Activated T-helper 1 cell treated with anti-CD3 and anti-CD28 coated beads, Interleukin-12 subunit alpha, Interleukin-12 subunit beta, Interleukin-2, Interleukin-4 antibody, amounts not matched to agents 30 ng/mL and 10 ng/mL and 1 ng/mL, durations not matched to agents 14 hours and 24 hours and 36 hours (primary cell): ENCODE data around the gene FAM89A. TPM values are rescaled to one million over a fixed set of nuclear protein-coding genes. Genes with fewer than 3 reads are reported as not detected.
A peak's percentile ranks its signal among the peaks of the same experiment; 100 is the strongest.
"Not testable (repeated sequence)": the region's sequence is repeated elsewhere in the genome, so short reads cannot be mapped to it uniquely, and the experiment has no call there.

Source experiments
- DNase-seq: peaks from one replicate; pipeline ENCODE4 v3.0.0; 2021; ENCODE audit warnings: low spot score
- H3K27ac Mint-ChIP-seq: one replicate; pipeline ENCODE4 v1.8.0; 2021; ENCODE audit warnings: mild to moderate bottlenecking, mixed read lengths
- H3K27me3 Mint-ChIP-seq: one replicate; pipeline ENCODE4 v1.8.0; 2022; ENCODE audit warnings: mild to moderate bottlenecking, moderate library complexity, mixed read lengths; ENCODE audit not compliant: insufficient read depth
- H3K36me3 Mint-ChIP-seq: one replicate; pipeline ENCODE4 v1.8.0; 2021; ENCODE audit warnings: low read depth, mixed read lengths
- H3K4me1 Mint-ChIP-seq: one replicate; pipeline ENCODE4 v1.8.0; 2021; ENCODE audit warnings: low read depth, mixed read lengths
- H3K4me3 Mint-ChIP-seq: one replicate; pipeline ENCODE4 v1.8.0; 2021; ENCODE audit warnings: mild to moderate bottlenecking, moderate library complexity, mixed read lengths
- H3K9me3 Mint-ChIP-seq: one replicate; pipeline ENCODE4 v1.8.0; 2021; ENCODE audit warnings: mixed read lengths
- intact Hi-C: fragments of 100-400 bp; cut with micrococcal nuclease; formaldehyde crosslinking; loops from one replicate; pipeline ENCODE4 v1.15.1; 2024
- total RNA-seq: library from RNA; stranded (reverse); gene quantifications from 2 replicates; pipeline ENCODE4 v1.2.3, GENCODE V29; 2022

The FAM89A gene
- total RNA-seq, 1 donor from 2014 or later = 23.2 TPM

GRCh38 chr1:231020816-231021215 is 19.2 kb downstream of the FAM89A start:
- intact Hi-C loops = no loop called here
- Mint-ChIP-seq H3K27ac (no peak overlapping the region), H3K4me1 (peaks cover 22% of the 10 kb centered on the region), H3K27me3 (no peaks in the 10 kb centered on the region), H3K4me3 (peak overlapping the region; percentile 34), H3K36me3 (peaks cover 6% of the 10 kb centered on the region), H3K9me3 (no peaks in the 10 kb centered on the region)
- DNase-seq = no peak

- Mint-ChIP-seq H3K9me3 (no peaks in the 10 kb centered on the region), H3K36me3 (peaks cover 6% of the 10 kb centered on the region), H3K4me1 (peaks cover 22% of the 10 kb centered on the region), H3K27me3 (no peaks in the 10 kb centered on the region), H3K27ac (no peak overlapping the region), H3K4me3 (peak overlapping the region; percentile 54)
- DNase-seq = no peak
- intact Hi-C loops = no loop called here
These were observed 19.9 kb downstream of the FAM89A start for GRCh38 chr1:231020139-231020601.

- Mint-ChIP-seq H3K9me3 (no peaks in the 10 kb centered on the region), H3K27me3 (no peaks in the 10 kb centered on the region), H3K27ac (no peak overlapping the region), H3K4me1 (peaks cover 22% of the 10 kb centered on the region), H3K36me3 (peaks cover 6% of the 10 kb centered on the region), H3K4me3 (no peak overlapping the region)
- DNase-seq = no peak
- intact Hi-C loops = no loop called here
These were observed 20.3 kb downstream of the FAM89A start for GRCh38 chr1:231019711-231020110.

- no peak for DNase-seq
- H3K4me3 Mint-ChIP-seq = no peak overlapping the region
- H3K4me1 Mint-ChIP-seq = peaks cover 21% of the 10 kb centered on the region
- H3K27ac Mint-ChIP-seq = no peak overlapping the region
- peaks cover 6% of the 10 kb centered on the region for H3K36me3 Mint-ChIP-seq
- intact Hi-C loops = no loop called here
- no peaks in the 10 kb centered on the region for H3K27me3 Mint-ChIP-seq
- H3K9me3 Mint-ChIP-seq = no peaks in the 10 kb centered on the region
These were observed 23.1 kb downstream of the FAM89A start for GRCh38 chr1:231016966-231017365.

- no peak for DNase-seq
- H3K4me3 Mint-ChIP-seq = no peak overlapping the region
- H3K9me3 Mint-ChIP-seq = no peaks in the 10 kb centered on the region
- peaks cover 14% of the 10 kb centered on the region for H3K4me1 Mint-ChIP-seq
- H3K27me3 Mint-ChIP-seq = no peaks in the 10 kb centered on the region
- peaks cover 6% of the 10 kb centered on the region for H3K36me3 Mint-ChIP-seq
- H3K27ac Mint-ChIP-seq = no peak overlapping the region
- intact Hi-C loops = no loop called here
These were observed 23.8 kb downstream of the FAM89A start for GRCh38 chr1:231016234-231016633.

GRCh38 chr1:231013391-231014015 is 26.6 kb downstream of the FAM89A start:
- Mint-ChIP-seq H3K4me3 (no peak overlapping the region), H3K36me3 (peaks cover 3% of the 10 kb centered on the region), H3K9me3 (no peaks in the 10 kb centered on the region), H3K27ac (no peak overlapping the region), H3K27me3 (no peaks in the 10 kb centered on the region), H3K4me1 (no peaks in the 10 kb centered on the region)
- no peak for DNase-seq
- intact Hi-C loops = no loop called here

- Mint-ChIP-seq H3K9me3 (peaks cover 9% of the 10 kb centered on the region), H3K27ac (no peak overlapping the region), H3K4me1 (no peaks in the 10 kb centered on the region), H3K36me3 (no peaks in the 10 kb centered on the region), H3K27me3 (no peaks in the 10 kb centered on the region), H3K4me3 (no peak overlapping the region)
- DNase-seq = no peak
- intact Hi-C loops = no loop called here
These were observed 28.1 kb downstream of the FAM89A start for GRCh38 chr1:231011963-231012362.

GRCh38 chr1:231011360-231011759 is 28.7 kb downstream of the FAM89A start:
- Mint-ChIP-seq H3K27ac (no peak overlapping the region), H3K27me3 (peaks cover 3% of the 10 kb centered on the region), H3K36me3 (no peaks in the 10 kb centered on the region), H3K4me3 (no peak overlapping the region), H3K9me3 (peaks cover 15% of the 10 kb centered on the region), H3K4me1 (no peaks in the 10 kb centered on the region)
- DNase-seq = no peak
- intact Hi-C loops = no loop called here

GRCh38 chr1:231007535-231007934 is 32.5 kb downstream of the FAM89A start:
- H3K4me3 Mint-ChIP-seq, H3K27ac Mint-ChIP-seq, intact Hi-C loops, DNase-seq, H3K27me3 Mint-ChIP-seq, H3K36me3 Mint-ChIP-seq, H3K4me1 Mint-ChIP-seq: not testable (repeated sequence)
- peaks cover 50% of the 10 kb centered on the region for H3K9me3 Mint-ChIP-seq

GRCh38 chr1:231001892-231002291 is 38.2 kb downstream of the FAM89A start:
- intact Hi-C loops = no loop called here
- Mint-ChIP-seq H3K27ac (no peak overlapping the region), H3K9me3 (peaks cover 42% of the 10 kb centered on the region), H3K27me3 (peaks cover 2% of the 10 kb centered on the region), H3K4me1 (no peaks in the 10 kb centered on the region), H3K36me3 (peaks cover 25% of the 10 kb centered on the region), H3K4me3 (no peak overlapping the region)
- DNase-seq = no peak

GRCh38 chr1:231000639-231001038 is 39.4 kb downstream of the FAM89A start:
- Mint-ChIP-seq H3K4me3 (no peak overlapping the region), H3K36me3 (peaks cover 32% of the 10 kb centered on the region), H3K27me3 (no peaks in the 10 kb centered on the region), H3K9me3 (peaks cover 30% of the 10 kb centered on the region), H3K27ac (no peak overlapping the region), H3K4me1 (no peaks in the 10 kb centered on the region)
- DNase-seq = no peak
- intact Hi-C loops = no loop called here

GRCh38 chr1:231000201-231000600 is 39.9 kb downstream of the FAM89A start:
- H3K9me3 Mint-ChIP-seq = peaks cover 25% of the 10 kb centered on the region
- no peak overlapping the region for H3K4me3 Mint-ChIP-seq
- no peak for DNase-seq
- H3K27me3 Mint-ChIP-seq = no peaks in the 10 kb centered on the region
- no peaks in the 10 kb centered on the region for H3K4me1 Mint-ChIP-seq
- H3K27ac Mint-ChIP-seq = no peak overlapping the region
- intact Hi-C loops = no loop called here
- peaks cover 29% of the 10 kb centered on the region for H3K36me3 Mint-ChIP-seq

GRCh38 chr1:230994860-230995259 is 45.2 kb downstream of the FAM89A start:
- Mint-ChIP-seq H3K27ac (no peak overlapping the region), H3K4me1 (no peaks in the 10 kb centered on the region), H3K4me3 (no peak overlapping the region), H3K9me3 (no peaks in the 10 kb centered on the region), H3K27me3 (no peaks in the 10 kb centered on the region), H3K36me3 (peaks cover 33% of the 10 kb centered on the region)
- no peak for DNase-seq
- intact Hi-C loops = no loop called here
